HepG2 (cell line): ENCODE measurements around the gene BRAF. TPM values are rescaled to one million over a fixed set of nuclear protein-coding genes. Genes with fewer than 3 reads are reported as not detected.

Experiments used
- ARID3A ChIP-seq: IDR thresholded peaks from 2 replicates; pipeline ENCODE4 v1.6.1; 2012; ENCODE audit warnings: low read depth, low read length, improper control_type of control experiment
- FOXA3 ChIP-seq: IDR thresholded peaks from 2 replicates; pipeline ENCODE4 v1.6.1; 2016; ENCODE audit warnings: missing genetic modification reagents, missing compliant biosample characterization
- GATAD1 ChIP-seq: IDR thresholded peaks from 2 replicates; pipeline ENCODE4 v1.6.1; 2016; ENCODE audit warnings: missing genetic modification reagents, missing compliant biosample characterization
- GLI4 ChIP-seq: sonication (generic); formaldehyde crosslinking; IDR thresholded peaks from 2 replicates; pipeline ENCODE4 v1.5.1; 2020; ENCODE audit warnings: missing genetic modification reagents, mild to moderate bottlenecking, moderate library complexity, borderline replicate concordance
- HOMEZ ChIP-seq: IDR thresholded peaks from 2 replicates; pipeline ENCODE4 v1.6.1; 2016; ENCODE audit warnings: low read depth
- IRF2 ChIP-seq: IDR thresholded peaks from 2 replicates; pipeline ENCODE4 v1.6.1; 2018; ENCODE audit warnings: missing genetic modification reagents, missing compliant biosample characterization
- MAF1 ChIP-seq: sonication (generic); formaldehyde crosslinking; IDR thresholded peaks from 2 replicates; pipeline ENCODE4 v1.5.0; 2020; ENCODE audit warnings: missing genetic modification reagents, borderline replicate concordance
- RAD51 ChIP-seq: fragments of 450-650 bp; IDR thresholded peaks from 2 replicates; pipeline ENCODE4 v1.6.1; 2016; ENCODE audit warnings: borderline replicate concordance
- ZBTB26 ChIP-seq: IDR thresholded peaks from 2 replicates; pipeline ENCODE4 v1.6.1; 2016; ENCODE audit warnings: missing compliant biosample characterization, missing genetic modification reagents, borderline replicate concordance
- ZNF20 ChIP-seq: sonication (generic); formaldehyde crosslinking; IDR thresholded peaks from 2 replicates; pipeline ENCODE4 v1.4.0; 2020; ENCODE audit warnings: mild to moderate bottlenecking, moderate library complexity, missing genetic modification reagents
- ZNF234 ChIP-seq: sonication (generic); formaldehyde crosslinking; conservative IDR thresholded peaks from 2 replicates; pipeline ENCODE4 v1.5.1; 2020; ENCODE audit warnings: mild to moderate bottlenecking, missing genetic modification reagents
- ZNF501 ChIP-seq: sonication (generic); formaldehyde crosslinking; IDR thresholded peaks from 2 replicates; pipeline ENCODE4 v1.5.1; 2020; ENCODE audit warnings: mild to moderate bottlenecking, moderate library complexity, missing genetic modification reagents
- ZNF652 ChIP-seq: IDR thresholded peaks from 2 replicates; pipeline ENCODE4 v1.6.1; 2016; ENCODE audit warnings: low read depth, borderline replicate concordance
- polyA plus RNA-seq, 8 experiments: library from polyadenylated mRNA; depleted of rRNA in 3 of 8; stranded (reverse) in 7 of 8; unstranded in 1 of 8; fragments of >200 nt; fragmentation: Illumina TruSeq in 4 of 8; extraction: Trizol in 4 of 8; gene quantifications; 2 replicates each; pipeline versions ENCODE4 v1.2.1 to v1.2.3, GENCODE V29; 2011 to 2016; ENCODE audit warnings: low read depth in 4 of 8, missing spikeins in 1 of 8, mixed read lengths in 1 of 8; ENCODE audit not compliant: insufficient read depth in 1 of 8
- total RNA-seq, 5 experiments: library from RNA; depleted of rRNA; stranded (reverse); fragments of >200 nt; fragmentation: Illumina TruSeq; extraction: Trizol; gene quantifications; 2 replicates each; pipeline ENCODE4 v1.2.3, GENCODE V29; 2016; ENCODE audit warnings: low read depth in 1 of 5
- TF ChIP-seq, protein P1 (sequence below): sonication (generic); formaldehyde crosslinking; IDR thresholded peaks from 2 replicates; pipeline ENCODE4 v1.5.0; 2020; ENCODE audit warnings: mild to moderate bottlenecking, missing genetic modification reagents, borderline replicate concordance
- TF ChIP-seq, protein P2 (sequence below): sonication (generic); formaldehyde crosslinking; IDR thresholded peaks from 2 replicates; pipeline ENCODE4 v1.5.1; 2020; ENCODE audit warnings: mild to moderate bottlenecking, missing genetic modification reagents, moderate library complexity

The BRAF gene
- total and polyA plus RNA-seq, 2 of the 13 experiments (the other 11 are each of a cell fraction or from before 2014, with no cell fraction given), result 12.5 to 13.4 TPM

DNA sequence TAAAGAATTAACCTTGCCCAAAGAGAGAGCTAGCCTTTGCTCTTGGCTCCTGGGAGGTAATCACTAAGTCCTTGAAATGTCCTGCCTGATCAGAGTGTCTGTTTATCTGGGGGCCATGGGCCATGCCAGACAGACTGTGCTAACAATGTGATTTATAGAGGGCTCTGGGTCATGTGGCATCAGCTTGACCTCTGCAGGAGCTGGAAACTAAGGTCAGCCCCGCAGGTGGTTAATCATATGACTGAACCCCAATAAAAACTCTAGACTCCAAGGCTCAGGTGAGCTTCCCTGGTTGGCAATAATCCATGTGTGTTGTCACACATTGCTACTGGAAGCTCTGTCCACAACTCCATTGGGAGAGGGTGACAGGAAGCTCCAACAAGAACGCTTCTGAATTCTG lies 180.7 kb downstream of the BRAF start (continued):
- 0 out of 2 replicates have a peak, but pooled peaks have one; percentile 24 for TF ChIP-seq ARID3A
- TF ChIP-seq IRF2, result no peak
- no peak for TF ChIP-seq GATAD1 (CRISPR knock-in tag)
- TF ChIP-seq ZNF20 (CRISPR knock-in tag), result no peak
- TF ChIP-seq RAD51, result no peak
- no peak for TF ChIP-seq ZNF652
- TF ChIP-seq ZNF234 (CRISPR knock-in tag), result no peak
- TF ChIP-seq, protein P1, sequence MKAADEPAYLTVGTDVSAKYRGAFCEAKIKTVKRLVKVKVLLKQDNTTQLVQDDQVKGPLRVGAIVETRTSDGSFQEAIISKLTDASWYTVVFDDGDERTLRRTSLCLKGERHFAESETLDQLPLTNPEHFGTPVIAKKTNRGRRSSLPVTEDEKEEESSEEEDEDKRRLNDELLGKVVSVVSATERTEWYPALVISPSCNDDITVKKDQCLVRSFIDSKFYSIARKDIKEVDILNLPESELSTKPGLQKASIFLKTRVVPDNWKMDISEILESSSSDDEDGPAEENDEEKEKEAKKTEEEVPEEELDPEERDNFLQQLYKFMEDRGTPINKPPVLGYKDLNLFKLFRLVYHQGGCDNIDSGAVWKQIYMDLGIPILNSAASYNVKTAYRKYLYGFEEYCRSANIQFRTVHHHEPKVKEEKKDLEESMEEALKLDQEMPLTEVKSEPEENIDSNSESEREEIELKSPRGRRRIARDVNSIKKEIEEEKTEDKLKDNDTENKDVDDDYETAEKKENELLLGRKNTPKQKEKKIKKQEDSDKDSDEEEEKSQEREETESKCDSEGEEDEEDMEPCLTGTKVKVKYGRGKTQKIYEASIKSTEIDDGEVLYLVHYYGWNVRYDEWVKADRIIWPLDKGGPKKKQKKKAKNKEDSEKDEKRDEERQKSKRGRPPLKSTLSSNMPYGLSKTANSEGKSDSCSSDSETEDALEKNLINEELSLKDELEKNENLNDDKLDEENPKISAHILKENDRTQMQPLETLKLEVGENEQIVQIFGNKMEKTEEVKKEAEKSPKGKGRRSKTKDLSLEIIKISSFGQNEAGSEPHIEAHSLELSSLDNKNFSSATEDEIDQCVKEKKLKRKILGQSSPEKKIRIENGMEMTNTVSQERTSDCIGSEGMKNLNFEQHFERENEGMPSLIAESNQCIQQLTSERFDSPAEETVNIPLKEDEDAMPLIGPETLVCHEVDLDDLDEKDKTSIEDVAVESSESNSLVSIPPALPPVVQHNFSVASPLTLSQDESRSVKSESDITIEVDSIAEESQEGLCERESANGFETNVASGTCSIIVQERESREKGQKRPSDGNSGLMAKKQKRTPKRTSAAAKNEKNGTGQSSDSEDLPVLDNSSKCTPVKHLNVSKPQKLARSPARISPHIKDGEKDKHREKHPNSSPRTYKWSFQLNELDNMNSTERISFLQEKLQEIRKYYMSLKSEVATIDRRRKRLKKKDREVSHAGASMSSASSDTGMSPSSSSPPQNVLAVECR, result no peak; the same call in 1 of the 2 replicates
- TF ChIP-seq ZNF501 (CRISPR knock-in tag), result no peak
- TF ChIP-seq, protein P2, sequence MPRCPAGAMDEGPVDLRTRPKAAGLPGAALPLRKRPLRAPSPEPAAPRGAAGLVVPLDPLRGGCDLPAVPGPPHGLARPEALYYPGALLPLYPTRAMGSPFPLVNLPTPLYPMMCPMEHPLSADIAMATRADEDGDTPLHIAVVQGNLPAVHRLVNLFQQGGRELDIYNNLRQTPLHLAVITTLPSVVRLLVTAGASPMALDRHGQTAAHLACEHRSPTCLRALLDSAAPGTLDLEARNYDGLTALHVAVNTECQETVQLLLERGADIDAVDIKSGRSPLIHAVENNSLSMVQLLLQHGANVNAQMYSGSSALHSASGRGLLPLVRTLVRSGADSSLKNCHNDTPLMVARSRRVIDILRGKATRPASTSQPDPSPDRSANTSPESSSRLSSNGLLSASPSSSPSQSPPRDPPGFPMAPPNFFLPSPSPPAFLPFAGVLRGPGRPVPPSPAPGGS (CRISPR knock-in tag), result no peak
- peak; percentile 41; the same call in 1 of the 2 replicates for TF ChIP-seq FOXA3 (CRISPR knock-in tag)
- no peak for TF ChIP-seq GLI4
- no peak for TF ChIP-seq ZBTB26 (CRISPR knock-in tag)
- TF ChIP-seq MAF1, result no peak
- peak; percentile 85; the same call in 1 of the 2 replicates for TF ChIP-seq HOMEZ (CRISPR knock-in tag)
